Liver (tissue), 3 donors: ENCODE results near the gene KCNK18.

ENCODE experiments used
- CTCF ChIP-seq: fragments of 150-350 bp; IDR thresholded peaks from 2 replicates; pipeline ENCODE4 v1.5.1; 2017; ENCODE audit warnings: improper control_type of control experiment, low read depth, low read length; ENCODE audit not compliant: missing input control
- FOXA2 ChIP-seq: IDR thresholded peaks from 2 replicates; pipeline ENCODE4 v1.6.1; 2016; ENCODE audit warnings: antibody characterized with exemption
- GABPA ChIP-seq, 2 donors: IDR thresholded peaks in 1 of 2; conservative IDR thresholded peaks in 1 of 2; 2 replicates each; pipeline ENCODE4 v1.6.1; 2016; ENCODE audit warnings: antibody characterized with exemption in 2 of 2, mild to moderate bottlenecking in 1 of 2, moderate library complexity in 1 of 2
- RAD21 ChIP-seq, 2 donors: IDR thresholded peaks; 2 replicates each; pipeline ENCODE4 v1.6.1; 2016; ENCODE audit warnings: antibody characterized with exemption in 2 of 2, mild to moderate bottlenecking in 2 of 2
- RXRA ChIP-seq, 2 donors: IDR thresholded peaks; 2 replicates each; pipeline ENCODE4 v1.6.1; 2017 to 2018; ENCODE audit warnings: antibody characterized with exemption in 2 of 2, mild to moderate bottlenecking in 1 of 2
- TAF1 ChIP-seq: conservative IDR thresholded peaks from 2 replicates; pipeline ENCODE4 v1.6.1; 2016; ENCODE audit warnings: antibody characterized with exemption, mild to moderate bottlenecking
- TF ChIP-seq, protein P1 (sequence below): IDR thresholded peaks from 2 replicates; pipeline ENCODE4 v1.6.1; 2016; ENCODE audit warnings: antibody characterized with exemption
- donor health status: healthy.
- donor health status: healthy.

DNA sequence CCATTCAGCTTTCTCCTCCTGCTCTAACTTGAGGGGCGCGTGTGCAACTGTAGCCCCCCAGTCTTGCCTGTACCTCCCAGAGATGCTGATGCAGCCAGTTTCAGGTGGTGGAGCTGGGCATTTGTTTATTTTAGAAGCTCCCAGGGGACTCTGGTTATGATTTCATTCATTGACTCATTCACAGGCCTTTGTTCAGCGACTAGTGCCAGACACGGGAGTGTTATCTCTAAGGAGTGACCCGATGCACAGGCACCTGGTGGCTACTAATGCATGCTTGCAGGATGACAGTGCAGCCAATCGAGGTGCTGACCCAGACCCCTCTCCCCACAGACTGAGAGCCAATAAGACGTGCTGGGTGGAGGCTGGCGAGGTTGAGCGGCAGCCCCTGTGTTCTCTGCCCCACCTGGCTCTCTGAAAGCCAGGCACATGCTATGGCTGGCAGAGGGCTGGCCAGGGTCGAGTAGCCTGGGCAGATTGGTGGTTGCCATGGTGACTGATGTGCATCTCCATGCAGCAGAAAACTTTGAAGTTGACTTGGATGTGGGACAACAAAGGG is 23.9 kb downstream of the KCNK18 start:
- TF ChIP-seq RXRA (IDR thresholded peaks at IDR 0.05) = no peak
- TF ChIP-seq RAD21 (IDR thresholded peaks at IDR 0.05) = no peak
- no peak for TF ChIP-seq TAF1
- no peak for TF ChIP-seq GABPA (IDR thresholded peaks at IDR 0.05 in 1 of 2, conservative IDR thresholded peaks at IDR 0.05 in 1 of 2)
- no peak for TF ChIP-seq CTCF
- no peak for TF ChIP-seq FOXA2
- TF ChIP-seq, protein P1, sequence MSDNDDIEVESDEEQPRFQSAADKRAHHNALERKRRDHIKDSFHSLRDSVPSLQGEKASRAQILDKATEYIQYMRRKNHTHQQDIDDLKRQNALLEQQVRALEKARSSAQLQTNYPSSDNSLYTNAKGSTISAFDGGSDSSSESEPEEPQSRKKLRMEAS = no peak
